SKM-1 (cell line): ENCODE data around the gene KLHDC1.
"Not testable (repeated sequence)": the region's sequence is repeated elsewhere in the genome, so short reads cannot be mapped to it uniquely, and the experiment has no call there.

ENCODE experiments used
- DNase-seq: peaks from one replicate; lab custom pipeline; 2025; ENCODE audit not compliant: unreplicated experiment; lab: John Stamatoyannopoulos, UW

KLHDC1 gene

GRCh38 chr14:49692811-49693734 lies at the start of gene KLHDC1:
TSS of gene KLHDC1 (plus strand) at chr14:49693120. CDS start at chr14:49693195, 75 bp downstream.
- DNase-seq, result no peak

GRCh38 chr14:49653508-49653907 lies 39.4 kb upstream of the KLHDC1 start:
- no peak for DNase-seq

- DNase-seq, result no peak
Observed at GRCh38 chr14:49654511-49654910, 38.4 kb upstream of the KLHDC1 start.

GRCh38 chr14:49657500-49657899 lies 35.4 kb upstream of the KLHDC1 start:
- DNase-seq, result not testable (repeated sequence)

- DNase-seq, result no peak
Observed at GRCh38 chr14:49659526-49660455, 33.1 kb upstream of the KLHDC1 start.

- no peak for DNase-seq
Observed at GRCh38 chr14:49670475-49670874, 22.4 kb upstream of the KLHDC1 start.

GRCh38 chr14:49673586-49673985 lies 19.3 kb upstream of the KLHDC1 start:
- no peak for DNase-seq

GRCh38 chr14:49677643-49678042 lies 15.3 kb upstream of the KLHDC1 start:
- no peak for DNase-seq

GRCh38 chr14:49679271-49679670 lies 13.6 kb upstream of the KLHDC1 start:
- DNase-seq, result no peak

GRCh38 chr14:49686425-49686824 lies 6.5 kb upstream of the KLHDC1 start:
- no peak for DNase-seq

GRCh38 chr14:49687942-49688700 lies 4.8 kb upstream of the KLHDC1 start, which contains the start of gene POLE2:
TSS of gene POLE2 (minus strand) at chr14:49688214. CDS start at chr14:49688203, 11 bp downstream.
- DNase-seq, result no peak

- no peak for DNase-seq
Observed at GRCh38 chr14:49688701-49689030, 4.3 kb upstream of the KLHDC1 start.

GRCh38 chr14:49691031-49691430 lies 1.9 kb upstream of the KLHDC1 start:
- no peak for DNase-seq

- no peak for DNase-seq
Observed at GRCh38 chr14:49692193-49692757, 645 bp upstream of the KLHDC1 start.

GRCh38 chr14:49693735-49694124 lies 810 bp downstream of the KLHDC1 start:
- DNase-seq, result not testable (repeated sequence)

- DNase-seq, result no peak
Observed at GRCh38 chr14:49702725-49703124, 9.8 kb downstream of the KLHDC1 start.

GRCh38 chr14:49703965-49704364 lies 11.0 kb downstream of the KLHDC1 start:
- DNase-seq, result no peak

- not testable (repeated sequence) for DNase-seq
Observed at GRCh38 chr14:49704471-49704870, 11.6 kb downstream of the KLHDC1 start.

GRCh38 chr14:49710993-49711392 lies 18.1 kb downstream of the KLHDC1 start:
- DNase-seq, result not testable (repeated sequence)

- no peak for DNase-seq
Observed at GRCh38 chr14:49720744-49721143, 27.8 kb downstream of the KLHDC1 start.
